Activated T-cell treated with anti-CD3 and anti-CD28 coated beads for 1 hour (primary cell): Measurements from ENCODE around the gene MGAT5.

Source experiments
- DNase-seq: peaks from one replicate; pipeline ENCODE4 v3.0.0-alpha.2; 2020; ENCODE audit warnings: low read depth

Gene MGAT5

DNA sequence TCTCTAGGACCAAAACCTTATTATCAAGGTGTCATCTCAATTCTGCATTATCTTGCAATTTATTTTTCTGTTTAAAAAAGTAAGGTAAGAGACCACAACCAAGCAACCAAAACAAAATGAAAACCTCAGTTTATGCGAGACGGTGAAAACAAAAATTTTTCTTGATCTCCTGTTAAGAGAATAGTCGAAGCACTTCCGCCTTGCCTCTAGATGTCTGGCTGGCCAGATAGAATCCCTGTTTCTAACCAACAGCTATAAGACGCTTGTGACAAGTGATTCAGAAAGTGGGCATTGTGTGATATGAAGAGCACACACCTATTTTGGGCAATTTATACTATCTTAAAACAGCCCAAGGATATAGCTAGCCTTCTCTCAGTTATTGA lies 51.2 kb downstream of the MGAT5 start:
- DNase-seq, result no peak

DNA sequence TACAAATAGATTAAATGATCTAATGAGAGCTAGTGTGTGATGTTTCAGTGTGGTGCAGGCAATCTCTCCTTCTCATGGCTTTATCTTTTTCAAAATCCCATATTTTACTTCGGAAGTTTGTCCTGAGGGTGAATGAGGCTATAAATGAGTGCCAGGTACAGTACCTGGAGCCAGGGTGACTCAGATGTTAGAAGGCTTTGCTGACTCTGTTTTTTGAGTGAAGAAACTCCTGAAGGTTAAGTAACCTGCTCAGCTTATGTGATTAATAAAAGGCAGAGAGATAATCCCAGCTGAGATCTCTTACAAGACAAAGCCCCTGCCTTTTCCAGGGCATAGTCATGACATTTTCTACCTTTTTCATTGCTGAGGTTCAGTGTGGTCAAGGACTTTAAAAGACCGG lies 52.6 kb downstream of the MGAT5 start:
- DNase-seq, result no peak

DNA sequence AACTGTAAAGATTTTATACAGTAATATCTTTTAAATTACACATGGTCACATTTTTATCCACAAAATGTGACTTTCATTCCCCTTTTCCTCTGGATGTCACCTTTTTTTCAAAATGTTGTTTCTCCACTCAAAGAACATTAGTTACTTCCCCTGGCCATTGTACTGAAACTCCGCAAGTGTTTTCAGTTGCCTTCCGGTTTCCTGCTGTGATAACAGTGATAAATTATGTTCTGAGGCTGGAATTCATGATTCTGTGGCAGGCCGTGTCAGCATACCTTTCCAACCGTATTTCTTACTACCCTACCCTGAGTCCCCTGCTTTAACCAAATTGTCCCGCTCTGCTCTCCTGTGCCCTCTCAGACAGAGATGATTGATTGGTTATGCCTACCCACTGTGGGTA lies 53.5 kb downstream of the MGAT5 start:
- no peak for DNase-seq

DNA sequence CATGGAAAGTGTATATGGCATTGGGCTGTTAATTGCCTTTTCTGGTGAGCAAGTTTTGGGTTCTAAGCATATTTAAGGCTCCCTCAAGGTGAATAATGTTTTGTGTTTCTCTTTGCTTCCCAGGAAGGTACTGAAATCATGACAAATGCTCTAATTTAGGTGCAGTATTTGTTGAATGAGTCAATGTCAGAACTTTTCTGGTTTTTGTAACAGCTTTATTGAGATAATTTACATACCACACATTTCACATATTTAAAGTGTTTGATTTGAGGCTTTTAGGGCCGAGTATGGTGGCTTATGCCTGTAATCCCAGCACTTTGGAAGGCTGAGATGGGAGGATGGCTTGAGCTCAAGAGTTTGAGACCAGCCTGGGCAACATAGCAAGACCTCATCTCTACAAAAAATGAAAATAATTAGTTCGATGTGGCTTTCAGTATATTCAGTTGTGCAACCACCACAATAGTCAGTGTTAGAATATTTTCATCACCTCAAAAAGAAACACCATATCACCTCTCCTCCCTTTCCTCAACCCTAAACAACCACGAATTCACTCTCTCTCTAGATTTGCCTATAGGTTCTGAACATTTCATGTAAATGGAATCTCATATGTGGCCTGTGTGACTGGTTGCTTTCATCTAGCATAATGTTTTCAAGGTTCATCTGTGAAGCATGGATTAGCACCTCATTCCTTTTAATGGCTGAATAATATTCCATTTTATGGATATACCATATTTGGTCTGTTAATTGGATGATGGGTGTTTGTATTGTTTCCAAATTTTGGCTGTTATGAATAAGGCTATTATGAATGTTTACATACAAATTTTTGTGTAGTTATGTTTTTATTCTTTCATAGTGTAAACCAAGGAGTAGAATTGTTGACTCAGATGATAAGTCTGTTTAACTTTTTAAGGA lies 54.9 kb downstream of the MGAT5 start:
- no peak for DNase-seq

DNA sequence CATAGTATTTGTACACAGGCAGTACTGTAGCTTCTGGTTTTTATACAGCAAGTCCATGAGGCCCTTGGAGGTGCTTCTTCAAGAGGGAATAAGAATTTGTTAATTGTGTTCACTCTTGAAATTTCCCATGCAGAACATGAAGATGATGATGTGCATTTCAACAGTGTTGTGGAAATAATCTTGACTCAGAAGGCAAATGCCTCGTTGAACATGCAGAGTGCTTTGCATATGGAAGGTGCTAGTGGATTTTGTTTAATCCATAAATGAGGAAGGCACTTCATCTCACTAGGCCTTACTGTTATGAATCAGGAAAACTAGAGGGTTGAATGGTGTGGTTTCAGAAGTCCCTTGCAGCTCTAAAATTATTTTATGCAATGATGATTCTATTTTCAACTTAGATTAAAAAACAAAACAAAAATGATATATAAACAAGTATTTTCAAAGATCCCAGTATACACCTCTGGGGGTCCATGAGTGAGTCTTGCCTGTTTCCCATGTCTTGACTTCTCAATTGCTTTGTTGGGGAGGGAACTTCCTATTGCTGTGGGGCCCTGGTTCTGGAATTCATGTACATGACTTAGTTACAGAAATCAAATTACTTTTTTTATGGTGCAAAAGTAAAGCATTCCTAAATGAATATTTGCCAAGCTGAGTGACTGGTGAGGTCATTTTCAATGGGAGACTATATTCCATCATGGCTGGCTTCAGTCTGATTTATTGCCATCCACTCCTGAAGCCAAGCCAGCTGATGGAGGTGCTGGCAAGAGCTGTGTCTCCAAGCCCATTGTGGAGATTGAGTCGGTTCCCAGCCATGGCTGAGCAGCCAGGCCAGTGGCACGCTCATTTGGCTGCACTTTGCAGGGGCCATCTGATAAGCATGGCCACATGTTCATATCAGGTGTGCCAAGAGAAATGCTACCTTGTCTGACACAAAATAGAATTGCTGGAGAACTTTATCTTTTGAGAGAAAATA lies 56.5 kb downstream of the MGAT5 start:
- no peak for DNase-seq

DNA sequence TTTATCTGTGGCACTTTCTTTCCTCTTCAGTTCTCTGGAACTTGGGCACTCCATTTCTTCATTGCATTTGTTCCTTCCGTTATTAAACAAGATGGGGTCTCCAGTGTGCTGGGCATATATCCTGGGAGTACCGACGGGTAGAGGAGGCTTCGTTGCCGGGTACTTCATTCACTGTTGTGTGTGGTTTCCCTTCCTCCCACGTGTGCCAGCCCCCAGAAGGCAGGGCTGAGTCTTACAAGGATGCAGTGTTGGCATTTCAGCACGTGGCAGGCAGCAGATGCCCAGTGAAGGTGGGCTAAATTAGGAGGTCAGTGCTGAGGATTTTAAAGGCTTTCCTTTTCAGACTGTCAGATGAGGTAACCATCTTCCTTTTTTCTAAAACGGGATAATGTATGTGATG lies 58.6 kb downstream of the MGAT5 start:
- no peak for DNase-seq

DNA sequence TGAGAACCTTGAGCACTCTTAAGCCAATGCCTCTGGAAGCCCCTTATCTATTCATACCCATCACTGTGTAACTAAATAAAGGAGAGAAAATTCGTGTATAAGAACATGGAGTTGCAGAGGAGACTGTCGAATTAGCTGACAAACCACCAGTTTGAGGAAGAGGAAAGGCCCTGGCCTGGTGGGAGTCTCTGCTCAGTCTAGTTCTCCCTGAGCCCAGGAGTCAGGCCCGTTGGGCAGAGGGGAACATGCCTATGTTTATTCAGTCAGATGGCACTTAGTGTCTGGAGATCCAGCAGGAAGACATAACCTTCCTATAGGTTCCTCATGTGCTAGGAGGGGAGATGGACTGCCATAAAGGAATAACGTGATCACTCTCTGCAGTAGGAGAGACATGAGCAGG lies 60.3 kb downstream of the MGAT5 start:
- DNase-seq, result no peak

DNA sequence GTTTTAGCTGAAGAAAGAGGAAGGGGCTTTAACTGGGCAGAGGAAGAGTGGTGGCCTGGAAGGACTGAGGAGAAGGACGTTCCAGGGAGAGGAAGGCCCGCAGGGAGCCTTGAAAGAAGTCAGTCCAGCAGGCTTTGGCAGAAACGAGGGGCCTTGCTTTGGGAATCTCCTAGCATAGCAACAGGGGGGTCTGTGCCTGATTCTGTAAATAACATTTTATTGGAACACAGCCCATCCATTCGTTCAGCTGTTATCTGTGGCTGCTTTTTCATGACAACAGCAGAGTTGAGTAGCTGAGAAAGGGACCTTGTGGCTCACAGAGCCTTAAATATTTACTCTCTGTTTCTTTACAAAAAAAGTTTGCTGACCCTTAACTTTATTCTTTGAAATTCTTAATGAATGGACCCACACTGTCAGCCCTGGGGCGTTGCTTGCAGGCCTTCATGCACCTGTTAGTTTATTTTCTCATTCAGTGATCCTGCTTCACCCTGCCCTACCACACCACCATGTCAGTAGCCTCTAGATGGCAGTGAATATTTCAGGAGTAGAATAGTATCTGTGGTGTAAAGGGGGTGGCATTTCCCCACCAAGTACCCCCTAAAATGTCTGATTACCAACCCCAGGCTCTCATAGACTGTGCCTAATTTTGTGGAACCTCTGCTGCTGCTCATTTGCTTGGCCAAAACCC lies 61.0 kb downstream of the MGAT5 start:
- DNase-seq, result no peak

DNA sequence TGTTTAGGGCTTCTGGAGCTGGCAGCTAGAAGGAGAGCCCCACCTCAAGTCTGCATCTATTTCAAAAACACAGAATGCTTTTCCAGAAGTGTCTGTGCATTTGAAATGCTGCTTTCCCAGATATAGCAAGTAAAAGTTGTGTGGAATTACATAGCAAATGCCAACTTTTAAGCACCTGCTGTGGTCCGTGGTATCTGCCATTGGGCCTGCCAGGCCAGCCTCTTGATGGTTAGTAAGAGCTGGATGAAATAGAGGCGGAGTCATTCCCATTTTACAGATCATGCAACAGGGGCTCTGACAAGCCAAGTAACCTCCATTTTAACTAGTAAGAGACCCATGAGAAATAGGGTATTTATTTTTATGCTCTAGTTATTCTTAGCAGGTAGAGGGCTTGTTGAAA lies 61.6 kb downstream of the MGAT5 start:
- DNase-seq, result no peak

DNA sequence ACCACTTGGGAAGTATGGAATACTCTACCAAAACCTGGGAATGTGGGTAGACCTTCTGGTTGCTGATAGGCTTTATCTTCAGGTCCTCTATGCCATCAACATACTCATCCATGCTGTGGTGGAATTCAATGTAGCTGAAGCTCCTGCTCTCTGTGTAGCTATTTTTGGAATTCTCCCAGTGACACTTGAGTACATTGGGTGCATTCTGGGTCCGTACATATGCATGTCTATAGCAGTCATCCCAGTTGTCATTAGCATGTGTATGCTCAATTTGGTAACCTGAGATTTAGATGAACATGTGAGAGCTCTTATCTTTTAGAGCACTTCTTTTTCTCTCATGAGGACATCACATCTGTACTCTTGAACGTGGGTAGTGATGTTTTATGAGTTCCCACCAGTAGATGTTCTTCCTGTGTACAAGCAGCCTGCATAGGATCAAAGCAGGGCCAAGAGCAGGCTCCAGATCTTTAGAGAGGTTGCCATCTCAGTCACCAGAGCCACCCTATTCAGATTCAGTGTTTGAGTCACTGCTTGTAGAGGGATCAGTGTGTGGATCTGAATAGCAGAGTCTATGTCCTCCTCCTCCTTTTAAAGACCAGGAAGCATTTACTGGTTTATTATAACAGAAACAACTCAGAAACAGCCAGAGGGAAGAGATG lies 65.9 kb downstream of the MGAT5 start:
- DNase-seq, result no peak

DNA sequence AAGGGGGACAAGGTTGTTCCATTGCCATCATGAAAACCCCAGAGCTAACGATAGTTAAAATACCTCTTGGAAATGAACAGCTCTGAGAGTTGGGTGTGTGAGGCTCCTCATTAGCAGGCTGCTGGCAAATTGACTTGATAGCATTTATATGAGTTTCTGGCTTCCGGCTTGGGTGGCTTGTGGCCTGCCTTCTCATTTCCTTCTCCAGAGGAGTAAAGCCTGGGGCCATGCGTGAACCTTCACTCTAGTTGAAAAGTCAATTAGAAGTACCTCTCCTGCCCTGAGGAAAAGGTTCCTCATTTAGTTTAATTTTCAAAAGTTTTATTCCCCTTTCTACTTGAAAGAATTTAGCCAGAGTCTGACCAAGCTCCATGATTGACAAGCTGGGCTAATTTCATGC lies 67.1 kb downstream of the MGAT5 start:
- DNase-seq, result peak; percentile 24

DNA sequence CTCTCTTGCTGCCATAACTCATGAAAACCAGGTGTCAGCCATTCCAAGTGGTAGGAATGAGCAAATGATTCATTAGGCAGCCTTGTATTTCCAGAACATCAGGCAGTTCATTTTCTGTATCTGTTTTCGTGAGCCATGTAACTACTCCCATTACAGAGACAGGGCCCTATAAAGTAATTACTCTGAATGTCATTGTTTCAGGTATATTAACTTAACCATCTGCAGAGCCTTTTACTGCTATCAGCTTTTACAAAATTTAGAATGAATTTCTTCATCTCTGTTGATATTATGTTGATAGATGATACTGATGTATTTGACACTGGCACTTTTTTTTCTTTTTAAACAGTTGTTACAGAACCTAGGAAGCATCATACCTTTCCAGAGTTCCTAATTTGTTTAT lies 69.9 kb downstream of the MGAT5 start:
- DNase-seq, result no peak

DNA sequence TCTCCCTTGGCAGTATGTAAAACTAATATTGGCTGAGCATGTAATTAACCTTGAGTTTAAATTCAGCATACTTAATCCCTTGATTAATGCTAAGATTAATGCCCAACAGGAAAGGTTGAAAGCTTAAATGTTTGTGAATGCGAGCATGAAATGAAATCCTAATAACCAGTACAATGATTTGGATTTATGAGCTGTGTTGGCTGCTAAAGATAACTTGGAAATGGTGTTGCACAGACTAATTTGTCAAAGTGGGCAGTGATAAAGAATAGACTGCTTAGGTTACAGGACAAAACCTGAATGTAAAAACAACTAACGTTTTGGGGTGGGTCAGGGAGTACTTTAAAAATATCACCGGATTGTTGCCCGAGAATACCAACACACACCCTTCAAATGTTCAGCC lies 70.6 kb downstream of the MGAT5 start:
- DNase-seq, result no peak

DNA sequence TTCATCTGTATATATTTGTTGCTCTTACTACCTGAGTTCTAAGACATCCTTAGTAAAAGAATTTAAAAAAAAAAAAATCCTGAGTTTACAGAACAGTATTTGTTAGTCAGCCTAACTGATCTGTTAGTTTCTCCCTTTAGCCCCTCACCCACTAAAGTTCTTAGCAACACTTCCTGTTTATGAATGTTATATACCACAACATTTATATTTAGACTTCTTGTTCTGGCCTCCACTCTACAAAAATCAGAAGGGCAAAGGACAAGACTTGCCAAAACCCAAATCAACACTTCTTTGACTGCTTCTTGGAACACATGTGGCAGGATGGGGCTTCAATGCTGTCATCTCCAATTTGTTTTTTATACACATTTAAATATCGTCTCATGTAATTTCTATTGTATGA lies 71.1 kb downstream of the MGAT5 start:
- no peak for DNase-seq

DNA sequence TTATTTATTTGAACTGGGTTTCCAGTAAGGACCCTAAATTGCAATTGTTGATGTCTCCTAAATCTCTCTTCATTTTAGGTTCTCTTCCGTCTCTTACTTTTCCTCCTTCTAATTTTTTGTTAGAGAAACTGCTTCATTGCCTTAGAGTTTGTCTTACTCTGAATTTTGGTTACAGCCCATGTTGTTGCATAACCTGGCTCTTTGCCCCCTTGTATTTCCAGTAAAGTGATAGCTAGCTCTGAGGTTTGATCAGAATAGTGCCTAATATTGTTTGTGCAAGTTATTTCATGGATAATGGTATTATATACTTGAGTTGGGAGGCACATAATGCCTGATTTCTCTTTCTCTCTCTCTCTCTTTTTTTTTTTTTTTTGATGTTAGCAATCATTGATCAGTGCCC lies 71.8 kb downstream of the MGAT5 start:
- no peak for DNase-seq

DNA sequence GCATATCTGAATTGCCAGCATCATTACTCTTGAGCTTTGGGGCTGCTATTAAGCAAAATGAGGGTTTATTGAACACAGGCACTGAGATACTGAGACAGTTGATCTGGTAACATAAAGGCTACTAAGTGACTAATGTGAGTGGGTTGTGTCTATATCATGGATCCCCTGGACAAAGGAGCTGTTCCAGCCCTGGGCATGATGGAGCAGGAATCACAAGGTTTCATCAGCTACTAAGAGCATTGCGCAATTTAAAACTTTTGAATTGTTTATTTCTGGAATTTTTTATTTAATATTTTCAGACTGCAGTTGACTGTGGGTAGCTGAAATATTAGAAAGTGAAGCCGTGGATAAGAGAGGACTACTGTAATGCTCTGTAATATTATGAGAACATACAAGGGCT lies 73.5 kb downstream of the MGAT5 start:
- no peak for DNase-seq

DNA sequence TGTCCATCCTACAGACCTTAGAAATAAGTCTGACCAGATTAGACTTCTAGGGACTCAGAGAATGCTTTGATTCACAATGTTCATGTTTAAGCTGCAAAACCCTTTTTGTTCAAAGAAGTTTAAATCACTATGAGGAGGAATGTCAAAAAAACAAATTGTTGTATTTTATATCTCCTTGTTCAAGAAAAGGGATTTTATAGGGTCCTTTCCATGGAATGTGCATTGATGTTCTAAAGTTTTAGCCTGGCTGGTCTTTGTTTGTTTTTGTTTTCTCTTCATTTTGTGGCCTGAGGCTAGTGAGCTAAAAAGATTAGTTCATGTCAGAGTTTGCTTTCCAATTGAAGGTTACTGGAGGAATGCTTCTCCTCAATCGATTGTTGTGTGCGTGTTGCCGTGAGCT lies 77.2 kb downstream of the MGAT5 start:
- no peak for DNase-seq

DNA sequence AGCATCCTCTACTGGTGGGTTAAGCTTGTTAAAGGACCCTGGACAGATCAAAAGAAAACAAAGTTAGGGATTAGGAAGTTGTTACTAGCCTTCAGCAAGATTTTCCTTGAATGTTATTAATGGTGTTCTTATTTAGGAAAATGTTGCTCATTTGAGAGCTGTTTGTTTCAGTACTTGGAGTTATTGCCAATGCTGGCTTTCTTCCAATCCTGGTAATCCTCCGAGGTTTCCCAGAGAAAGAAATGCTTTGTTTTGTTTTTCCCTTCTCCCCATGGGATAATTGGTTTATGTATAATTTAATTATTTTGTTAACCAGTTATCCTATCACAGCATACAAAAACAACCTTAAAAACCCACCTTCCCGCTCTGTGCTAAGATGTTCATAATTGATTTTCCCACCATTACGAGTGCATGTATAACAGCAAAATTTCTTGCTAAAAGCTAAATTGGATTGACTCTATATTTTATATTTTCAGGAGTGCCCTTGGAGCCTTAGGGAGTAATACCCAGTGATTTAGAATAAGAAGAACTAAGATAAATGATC lies 79.8 kb downstream of the MGAT5 start:
- no peak for DNase-seq

DNA sequence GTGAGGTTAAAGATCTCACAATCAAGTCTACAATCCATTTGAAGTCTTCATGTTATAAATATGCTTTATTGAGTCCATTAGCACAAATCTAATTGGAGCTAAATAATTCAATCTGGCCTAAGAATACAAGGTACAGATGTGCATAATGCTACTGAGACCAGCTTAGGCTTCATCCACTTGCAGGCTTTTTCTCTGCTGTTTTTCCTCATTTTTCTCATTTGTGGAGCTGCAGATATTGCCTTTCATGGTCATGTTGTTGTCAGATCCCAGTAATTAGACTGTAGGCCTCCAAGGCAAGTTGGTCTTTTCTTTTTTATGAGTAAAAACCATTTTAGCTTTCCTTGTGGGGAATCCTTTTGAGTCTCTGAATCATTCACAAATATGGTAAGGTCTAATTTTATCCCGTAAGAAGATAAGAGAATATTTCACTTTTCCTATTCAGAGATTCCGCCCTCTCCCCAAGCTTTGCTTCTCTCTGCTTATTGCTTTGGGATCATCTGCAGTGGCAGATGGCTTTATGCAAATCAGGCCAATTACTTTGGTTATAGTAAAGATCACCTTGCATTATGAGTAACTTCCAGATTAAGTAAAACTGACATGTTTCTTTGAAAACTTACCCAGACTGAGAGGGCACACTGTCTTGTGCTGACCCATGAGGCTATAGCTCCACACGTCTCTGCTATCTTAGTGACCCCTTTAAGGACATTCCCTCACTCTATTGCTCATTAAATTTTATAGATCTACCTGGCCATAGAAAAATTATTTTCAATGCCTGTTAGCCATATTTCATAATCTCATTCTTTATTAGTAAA lies 80.9 kb downstream of the MGAT5 start:
- no peak for DNase-seq

DNA sequence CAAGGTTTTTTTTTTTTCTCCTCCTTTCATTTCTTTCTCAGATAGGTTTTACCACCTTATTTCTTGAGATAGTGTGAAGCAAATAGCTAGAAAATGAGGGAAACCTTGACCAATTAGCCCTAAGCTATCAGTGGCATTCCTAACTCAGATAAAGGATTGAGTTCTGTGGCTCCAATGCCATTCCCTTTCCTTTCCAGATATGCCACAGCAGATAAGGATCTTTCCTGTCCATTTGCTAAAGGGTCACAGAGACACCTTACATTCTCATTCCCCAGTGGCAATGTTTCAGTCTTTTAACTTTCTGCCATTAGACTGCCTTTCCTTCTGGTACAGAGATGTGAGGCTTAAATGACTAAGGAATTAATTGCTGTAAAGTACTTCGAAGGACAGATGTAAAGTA lies 81.7 kb downstream of the MGAT5 start:
- DNase-seq, result no peak

DNA sequence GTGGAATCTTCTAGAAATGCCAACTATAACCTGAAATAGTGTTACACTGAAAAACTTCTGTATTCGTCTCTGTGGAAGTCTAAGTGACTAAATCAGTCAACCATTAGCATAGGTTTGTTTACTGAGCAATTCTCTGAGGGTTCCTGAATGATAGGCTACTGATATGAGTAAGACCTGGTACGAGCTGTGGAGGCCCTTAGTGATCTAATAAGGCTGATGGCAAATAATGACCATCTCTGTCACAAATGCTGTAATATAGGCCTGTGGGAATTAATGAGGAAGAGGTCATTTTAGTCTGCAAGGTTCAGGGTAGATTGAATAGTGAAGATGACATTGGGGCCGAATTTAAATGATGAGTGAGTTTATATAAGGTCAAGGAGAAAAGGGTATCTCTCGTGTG lies 82.5 kb downstream of the MGAT5 start:
- no peak for DNase-seq
